Heart left ventricle (tissue), 16 donors: ENCODE data around the gene BATF. TPM values are rescaled to one million over a fixed set of nuclear protein-coding genes. Genes with fewer than 3 reads are reported as not detected.
A peak's percentile ranks its signal among the peaks of the same experiment; 100 is the strongest.
"Not testable (repeated sequence)": the region's sequence is repeated elsewhere in the genome, so short reads cannot be mapped to it uniquely, and the experiment has no call there.

Experiments
- ATAC-seq, 4 donors: fragments of 200-7000 bp; cut with Tn5 transposase; one replicate each; pipeline ENCODE4 v1.9.1; 2020 to 2022; ENCODE audit warnings: moderate library complexity in 4 of 4, mild to moderate bottlenecking in 3 of 4, moderate number of reproducible peaks in 1 of 4
- DNase-seq, 5 donors: peaks; one replicate each; pipeline ENCODE4 v3.0.0-alpha.2; 2020
- H3K27ac ChIP-seq, 12 donors: fragments of 200-600 bp; sonication (generic) in 4 of 12; one replicate each; pipeline versions ENCODE4 v1.5.0 to v1.8.0; 2016 to 2022; ENCODE audit warnings: mild to moderate bottlenecking in 2 of 12
- H3K27me3 ChIP-seq, 9 donors: fragments of 200-600 bp; sonication (generic) in 2 of 9; one replicate each; pipeline versions ENCODE4 v1.5.1 to v1.8.0; 2016 to 2022; ENCODE audit warnings: mild to moderate bottlenecking in 3 of 9
- H3K36me3 ChIP-seq, 9 donors: fragments of 200-600 bp; sonication (generic) in 2 of 9; one replicate each; pipeline versions ENCODE4 v1.5.0 to v1.8.0; 2018 to 2022; ENCODE audit warnings: mild to moderate bottlenecking in 2 of 9
- H3K4me1 ChIP-seq, 12 donors: fragments of 200-600 bp; sonication (generic) in 4 of 12; one replicate each; pipeline versions ENCODE4 v1.5.0 to v1.8.0; 2016 to 2022; ENCODE audit warnings: mild to moderate bottlenecking in 3 of 12
- H3K4me3 ChIP-seq, 12 donors: fragments of 200-600 bp; sonication (generic) in 4 of 12; one replicate each; pipeline versions ENCODE4 v1.5.0 to v1.8.0; 2017 to 2022; ENCODE audit warnings: mild to moderate bottlenecking in 9 of 12, moderate library complexity in 4 of 12
- H3K9me3 ChIP-seq, 12 donors: fragments of 200-600 bp; sonication (generic) in 4 of 12; one replicate each; pipeline versions ENCODE4 v1.5.0 to v1.8.0; 2016 to 2022; ENCODE audit warnings: mild to moderate bottlenecking in 1 of 12
- CTCF ChIP-seq, 12 donors: fragments of 200-600 bp; sonication (generic) in 4 of 12; IDR thresholded peaks; one replicate each; pipeline versions ENCODE4 v1.5.0 to v1.8.0; 2018 to 2022; ENCODE audit warnings: antibody characterized with exemption in 12 of 12, mild to moderate bottlenecking in 5 of 12
- POLR2A ChIP-seq, 2 donors: fragments of 450-650 bp; IDR thresholded peaks; one replicate each; pipeline ENCODE4 v1.6.1; 2017; ENCODE audit warnings: antibody characterized with exemption in 2 of 2, mild to moderate bottlenecking in 2 of 2, moderate library complexity in 2 of 2
- WGBS, 4 donors: extraction: QIAGEN DNeasy Blood & Tissue Kit in 2 of 4; methylation state at CpG; one replicate each; pipeline versions ENCODE4 v1.1.5 to v1.1.7; 2013 to 2018; 5-methylcytosine and 5-hydroxymethylcytosine counted together
- intact Hi-C, 10 donors: fragments of 100-400 bp; cut with DNase I; formaldehyde crosslinking; loops; one replicate each; pipeline versions ENCODE4 v1.11.1 to v1.14.2; 2022
- long read RNA-seq, 3 donors: library from polyadenylated mRNA; unstranded; transcript quantifications; one replicate each; pipeline ENCODE4 v2.0.0, GENCODE V29; 2020 to 2021
- polyA plus RNA-seq, 2 donors: library from polyadenylated mRNA; stranded (reverse); fragments of 200-250 nt; gene quantifications; one replicate each; pipeline ENCODE4 v1.2.3, GENCODE V29; 2013
- total RNA-seq, 9 donors: library from RNA; depleted of rRNA in 2 of 9; stranded (reverse); fragments of >200 nt in 2 of 9; fragmentation: NEBNext Ultra II Directional in 3 of 9; extraction: Animal tissue kit (Norgen Biotek cat#: 25700) in 3 of 9; gene quantifications; one replicate each; pipeline versions ENCODE4 v1.1.0 to v1.2.4, GENCODE V29; 2016 to 2023
- donor health status: ischemic (EF 13 %, LVEDD 7.1; RV severe dilation, severe dysfunction).
- donor health status: healthy with polysubstance abuse.
- donor health status: DM: no; HTN: yes; CAD: no.
- donor health status: DM: no; HTN: no; CAD: no.
- donor health status: ischemic (EF 25% LVEDD 6.9; RV normal size, moderate dysfunction).
- donor health status: ischemic (EF 25% LVEDD 5.7; RV mildly dilated, moderate dysfunction).
- donor health status: healthy.
- donor health status: DM: yes; HTN: yes; CAD: no.
- donor health status: ischemic (EF 35%, LVEDD 5.7; RV mildly dilated, moderate dysfunction).
- donor health status: nonischemic (EF 11% LVEDD 7.7; RV severe dilation, severe dysfunction).
- donor health status: DM: yes; HTN: yes; CAD: no.
- donor health status: PGD.
- donor health status: ischemic (EF 29% LVEDD 5.4; RV normal size, mild dysfunction).
- donor health status: nonischemic (EF 23%, LVEDD 6.1; RV moderate dilation, normal function).

Gene BATF, protein sequence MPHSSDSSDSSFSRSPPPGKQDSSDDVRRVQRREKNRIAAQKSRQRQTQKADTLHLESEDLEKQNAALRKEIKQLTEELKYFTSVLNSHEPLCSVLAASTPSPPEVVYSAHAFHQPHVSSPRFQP
- total RNA-seq (1 to 10 TPM in 4 of 9 donors, under 1 TPM in 4, not detected in 1; 0.40 to 8.3 (median 1.0) TPM), polyA plus RNA-seq (1 to 10 TPM in 1 of 2 donors, under 1 TPM in 1; 0.84 to 1.3 TPM)
- long read RNA-seq, donor 1, result 0 reads
- long read RNA-seq, donor 2, result 0 reads
- long read RNA-seq, donor 3, result 0 reads

DNA sequence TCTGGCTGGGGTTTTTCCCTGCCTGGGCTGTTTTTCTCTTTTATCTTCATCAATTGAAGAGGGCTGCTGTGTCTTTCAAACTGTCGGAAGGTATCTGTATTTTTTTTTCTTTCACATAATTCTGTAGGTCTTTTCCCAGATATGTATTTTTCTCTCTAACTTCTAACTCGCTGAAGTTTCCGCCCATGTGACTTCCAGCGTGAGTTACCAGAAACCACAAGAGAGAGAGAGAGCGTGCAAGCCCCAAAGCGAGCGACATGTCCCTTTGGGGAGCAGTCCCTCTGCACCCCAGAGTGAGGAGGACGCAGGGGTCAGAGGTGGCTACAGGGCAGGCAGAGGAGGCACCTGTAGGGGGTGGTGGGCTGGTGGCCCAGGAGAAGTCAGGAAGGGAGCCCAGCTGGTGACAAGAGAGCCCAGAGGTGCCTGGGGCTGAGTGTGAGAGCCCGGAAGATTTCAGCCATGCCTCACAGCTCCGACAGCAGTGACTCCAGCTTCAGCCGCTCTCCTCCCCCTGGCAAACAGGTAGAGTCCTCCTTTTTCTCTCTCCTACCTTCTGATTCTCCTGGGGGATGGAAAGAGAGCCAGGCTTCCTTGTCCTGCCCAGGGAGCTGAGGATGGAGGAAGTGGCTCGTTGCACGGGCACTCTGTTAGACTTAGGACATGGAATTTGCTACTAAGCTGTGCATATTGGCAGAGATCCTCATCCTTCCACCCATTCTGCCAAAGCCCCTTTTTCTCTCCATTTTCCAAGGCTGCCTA, at the start of gene BATF:
BATF (plus strand) TSS at position 246 of the 759 bp plus-strand sequence; CDS start at position 460, 214 bp downstream.
- TF ChIP-seq CTCF (IDR thresholded peaks at IDR 0.05), result no peak
- TF ChIP-seq POLR2A (IDR thresholded peaks at IDR 0.05), result no peak
- peaks cover 0 to 55% (median 0%) of the 10 kb centered on the region in 12 donors for H3K4me1 ChIP-seq
- peak in 1 of 5 donors; percentile 70 for DNase-seq
- peak within 1 kb of the TSS in 10 of 12 donors; percentile 6 to 65 (median 34) for H3K4me3 ChIP-seq
- no peaks in the 10 kb centered on the region for H3K9me3 ChIP-seq
- H3K36me3 ChIP-seq, result peaks cover 0 to 13% (median 0%) of the 10 kb centered on the region in 9 donors
- peaks cover 0 to 9% (median 0%) of the 10 kb centered on the region in 9 donors for H3K27me3 ChIP-seq
- WGBS, 4 donors, result 62 to 70% (median 67%) methylated on average over 13 of the region's 13 CpGs
- intact Hi-C loops, result no loop called here
- ATAC-seq, result peak in 3 of 4 donors; percentile 35 to 52 (median 37)
- H3K27ac ChIP-seq, result peak within 1 kb of the TSS in 2 of 12 donors; percentile 42 to 90

- H3K36me3 ChIP-seq, result peaks cover 3 to 73% (median 57%) of the 10 kb centered on the region in 9 donors
- ATAC-seq, intact Hi-C loops, H3K27me3 ChIP-seq, H3K9me3 ChIP-seq, H3K27ac ChIP-seq, H3K4me1 ChIP-seq, H3K4me3 ChIP-seq, DNase-seq: not testable (repeated sequence)
- 77 to 89% (median 87%) methylated on average over 6 of the region's 6 CpGs for WGBS, 4 donors
These were observed 48.1 kb upstream of the BATF start for GRCh38 chr14:75474127-75474526.

- 66 to 77% (median 74%) methylated on average over 10 to 11 of the region's 11 CpGs for WGBS, 4 donors
- no peaks in the 10 kb centered on the region for H3K9me3 ChIP-seq
These were observed 45.8 kb upstream of the BATF start for GRCh38 chr14:75476274-75476995.

More at GRCh38 chr14:75476274-75476995, 45.8 kb upstream of the BATF start:
- ATAC-seq (peak in 3 of 4 donors; percentile 61 to 82 (median 73)), DNase-seq (peak in 2 of 5 donors; percentile 39 to 55)
- H3K27ac ChIP-seq, result no peak overlapping the region
- H3K36me3 ChIP-seq, result peaks cover 3 to 50% (median 34%) of the 10 kb centered on the region in 9 donors
- no peak overlapping the region for H3K4me3 ChIP-seq
- intact Hi-C loops, result loop anchor here in 1 of 10 donors (5.0 kb wide), 1 partner anchor 39 kb away; no protein-coding TSS in a partner anchor
- H3K4me1 ChIP-seq, result no peaks in the 10 kb centered on the region
- TF ChIP-seq POLR2A (IDR thresholded peaks at IDR 0.05), result no peak
- TF ChIP-seq CTCF (IDR thresholded peaks at IDR 0.05), result peak in 2 of 12 donors; percentile 7 to 13
- no peaks in the 10 kb centered on the region for H3K27me3 ChIP-seq
